SHP77 (cell line): ENCODE data around the gene PAFAH1B2.

Experiments used
- DNase-seq, 2 experiments: peaks; one replicate each; lab custom pipeline; 2025; lab: John Stamatoyannopoulos, UW

The PAFAH1B2 gene

DNA sequence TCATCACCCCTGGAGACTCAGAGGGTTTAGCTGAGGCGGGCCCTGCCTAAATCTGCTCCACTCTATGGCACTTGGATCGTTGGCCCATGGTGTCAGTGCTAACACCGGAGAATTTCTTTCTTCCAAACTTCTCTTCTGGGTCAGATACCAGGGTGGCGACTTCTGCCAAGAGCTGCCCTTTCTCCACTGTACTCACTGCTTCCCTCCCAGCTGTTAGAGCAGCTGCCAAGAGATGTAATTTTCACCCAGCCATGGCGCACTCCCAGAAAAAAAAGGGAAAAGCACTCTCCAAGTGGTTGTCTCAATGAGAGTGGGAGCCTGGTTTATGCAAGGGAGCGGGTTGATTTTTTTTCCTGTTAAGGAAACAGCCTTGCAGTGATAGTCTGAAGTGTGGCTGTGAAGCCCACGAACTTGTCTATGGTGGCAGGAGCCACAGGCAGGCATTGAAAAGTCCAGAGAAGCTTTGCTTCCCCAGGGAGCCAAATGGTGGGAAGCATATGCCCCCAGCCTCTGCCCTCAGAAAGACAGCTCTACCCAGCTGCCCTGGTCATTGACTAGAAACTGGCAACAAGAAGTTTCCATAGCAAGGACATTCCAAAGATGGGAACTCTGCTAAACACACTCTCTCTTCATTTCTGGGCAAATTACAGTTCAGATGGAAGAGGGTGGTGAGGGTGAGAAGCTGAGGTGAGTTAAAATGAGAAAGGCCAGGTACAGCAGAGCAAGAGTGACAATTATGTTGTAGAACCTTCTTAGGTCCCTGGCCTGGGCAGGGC is 77.1 kb downstream of the PAFAH1B2 start:
- no peak for DNase-seq

DNA sequence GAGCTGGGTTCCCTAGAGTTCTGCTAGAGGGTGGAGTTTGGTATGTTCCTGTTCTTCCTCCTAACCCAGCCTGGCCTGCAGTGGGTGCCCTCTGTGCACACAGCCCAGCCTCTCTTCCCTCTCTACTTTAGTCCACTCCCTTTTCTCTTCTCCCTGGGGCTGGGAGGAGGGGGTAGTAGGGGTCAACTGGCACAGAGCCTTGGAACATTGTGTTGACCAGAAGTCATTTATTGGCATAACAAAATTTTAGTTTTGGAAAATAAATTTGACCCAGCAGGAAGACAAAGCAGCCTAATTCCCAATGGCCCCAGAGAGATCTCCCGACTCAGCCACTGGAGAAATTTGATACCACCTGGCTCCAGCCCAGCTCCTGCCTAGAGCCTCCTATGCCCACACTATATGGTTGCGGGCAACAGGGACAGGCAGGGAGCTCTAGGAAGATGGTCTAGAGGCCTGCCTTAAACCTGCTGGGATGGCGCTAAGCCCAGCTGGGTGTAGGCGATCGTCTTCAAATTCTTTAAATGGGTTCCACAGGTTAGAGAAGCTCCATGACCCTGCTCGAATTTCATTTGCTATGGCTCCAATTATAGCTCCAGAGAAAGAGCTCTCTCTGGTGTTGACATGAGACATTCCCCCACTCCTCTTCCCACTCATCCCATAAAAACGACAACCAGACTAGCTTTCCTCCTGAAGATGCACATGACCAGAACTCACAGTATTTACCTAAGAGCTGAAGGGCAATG is 77.9 kb downstream of the PAFAH1B2 start:
- peak; percentile 50 to 57 for DNase-seq

DNA sequence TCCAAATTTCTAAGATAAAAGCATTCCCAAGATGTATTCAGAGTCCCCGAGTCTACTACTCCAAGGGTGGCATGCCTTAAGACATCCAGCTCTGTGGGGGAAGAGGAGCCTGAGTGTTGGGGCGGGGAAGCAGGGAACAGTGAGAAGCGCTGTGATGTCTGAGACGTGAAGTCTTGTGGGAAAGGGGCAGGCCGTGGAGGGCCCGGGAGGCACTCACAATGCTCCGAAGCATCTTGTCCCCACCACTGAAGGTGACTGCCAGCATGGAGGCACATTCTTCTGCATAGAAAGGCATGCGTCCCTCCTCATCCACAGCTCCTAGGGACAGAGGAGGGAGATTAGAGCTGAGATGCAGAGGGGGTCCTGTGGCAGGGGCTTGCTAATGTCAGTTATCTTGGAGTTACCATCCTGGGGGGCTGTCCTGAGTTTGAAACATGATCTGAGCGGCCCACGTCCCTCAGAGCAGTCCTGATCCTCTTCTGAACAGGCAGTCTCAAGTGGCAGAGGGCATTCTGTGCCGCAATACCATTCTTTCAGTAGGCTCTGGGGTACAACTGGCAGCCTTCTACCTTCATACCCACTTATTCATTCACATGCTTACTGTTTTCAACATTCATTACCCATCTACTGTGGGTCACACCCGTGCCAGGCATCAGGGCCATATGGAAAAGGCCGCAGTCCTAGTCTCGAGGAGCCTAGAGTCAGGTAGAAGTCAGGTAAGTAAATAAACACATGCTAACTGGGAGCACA is 79.1 kb downstream of the PAFAH1B2 start:
- no peak for DNase-seq

DNA sequence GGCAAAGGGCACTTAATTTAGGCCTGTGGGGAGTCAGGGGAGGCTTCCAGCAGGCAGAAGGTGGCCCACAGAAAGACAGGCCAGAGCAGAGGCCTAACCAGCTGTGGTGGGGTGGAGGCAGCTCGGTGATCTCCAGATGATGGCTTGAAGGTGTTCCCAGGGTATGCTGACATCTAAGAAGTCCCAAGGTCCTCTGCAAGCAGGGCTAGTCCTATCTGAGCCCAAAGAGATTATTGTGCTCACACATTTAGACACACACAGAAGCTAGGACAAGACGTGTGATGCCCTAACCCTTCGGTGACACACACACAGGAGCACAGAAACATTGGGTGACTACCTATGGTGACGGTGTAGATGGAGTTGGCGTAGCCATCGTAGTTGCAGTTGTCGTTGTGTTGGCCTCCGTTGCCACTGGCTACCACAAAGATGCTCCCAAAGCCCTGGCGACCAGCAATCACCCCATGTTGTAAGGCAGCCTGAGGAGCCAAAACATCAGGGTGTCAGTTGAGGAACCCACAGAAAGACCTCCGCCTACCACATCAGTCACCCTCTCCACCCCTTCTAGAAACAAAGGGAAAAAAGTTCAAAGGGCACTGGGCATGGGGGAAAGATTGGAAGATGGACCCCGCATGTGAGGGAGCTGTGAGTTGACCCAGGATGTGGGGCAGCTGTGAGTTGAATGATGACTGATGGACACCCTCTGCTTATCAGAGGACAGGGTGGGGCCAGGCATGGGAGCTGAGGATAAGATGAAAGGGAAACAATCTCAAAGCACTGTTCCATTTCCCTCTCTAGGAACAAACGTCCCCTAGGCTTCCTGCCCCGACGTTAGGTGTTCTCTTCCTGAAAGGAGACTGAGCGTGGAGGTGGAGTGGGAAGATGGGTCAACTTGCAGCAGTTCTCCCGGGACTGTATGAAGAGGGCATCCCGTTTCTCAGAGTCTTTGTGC is 79.9 kb downstream of the PAFAH1B2 start:
- DNase-seq, result no peak

DNA sequence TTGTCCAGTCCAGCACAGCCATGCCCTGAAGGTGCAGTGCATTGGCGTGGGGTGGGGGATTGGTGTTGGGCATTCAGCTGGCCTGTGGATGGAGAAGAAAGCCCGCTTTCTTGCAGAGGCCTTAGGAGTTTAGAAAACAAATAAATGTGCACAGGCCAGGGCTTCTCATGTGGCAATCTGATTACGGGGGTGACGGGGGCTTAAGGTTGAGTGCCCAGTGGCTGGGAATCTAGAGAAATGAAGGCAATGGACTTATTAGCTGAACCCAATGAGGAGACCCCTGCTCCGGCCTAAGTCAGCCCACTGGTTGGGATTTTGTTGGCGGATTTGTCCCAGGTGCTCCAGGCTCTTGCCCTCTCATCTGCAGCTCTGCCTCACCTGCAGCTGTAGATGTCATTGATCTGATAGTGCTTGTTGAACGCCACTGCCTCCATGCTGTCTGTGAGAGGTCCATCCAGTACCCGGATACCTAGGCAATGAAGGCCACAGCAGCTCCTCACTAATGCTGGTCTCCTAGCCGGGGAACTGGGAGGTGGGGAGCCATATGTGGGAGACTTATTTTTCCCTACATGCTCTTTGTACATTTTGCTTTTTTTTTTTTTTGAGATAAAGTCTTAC is 81.6 kb downstream of the PAFAH1B2 start:
- DNase-seq, result no peak
